ENCODE data around the gene CHSY3.

The CHSY3 gene

DNA sequence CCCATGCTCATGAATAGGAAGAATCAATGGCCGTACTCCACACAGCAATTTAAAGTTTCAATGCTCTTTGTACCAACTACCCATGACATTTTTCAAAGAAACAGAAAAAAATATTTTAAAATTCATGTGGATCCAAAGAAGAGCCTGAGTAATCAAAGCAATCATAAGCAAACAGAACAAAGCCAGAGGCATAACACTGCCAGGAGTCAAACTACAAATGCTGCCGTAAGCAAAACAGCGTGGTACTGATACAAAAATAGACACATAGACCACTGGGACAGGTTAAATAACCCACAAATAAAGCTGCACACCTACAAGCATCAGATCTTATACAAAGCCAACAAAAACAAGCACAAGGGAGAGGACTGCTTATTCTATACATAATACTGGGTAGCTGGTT lies 107.7 kb downstream of the CHSY3 start:
- H3K27me3 ChIP-seq (ENCODE audit: control insufficient read depth in 3 of 3, insufficient read depth in 3 of 3, low read depth in 1 of 3, low read length in 3 of 3) = no peaks in the 10 kb centered on the region
- peaks cover 0 to 3% of the 10 kb centered on the region in 2 donors for H3K9me3 ChIP-seq (replicated peaks in 1 of 2; ENCODE audit: control insufficient read depth in 2 of 2, insufficient read depth in 1 of 2, low read depth in 1 of 2, low read length in 2 of 2)
- H3K14ac ChIP-seq (ENCODE audit: low read length) = no peak overlapping the region
- no peak overlapping the region for H2BK12ac ChIP-seq (ENCODE audit: low read length)
- no peak overlapping the region for H2AK5ac ChIP-seq (ENCODE audit: low read depth, low read length)
- no peak overlapping the region for H3K4ac ChIP-seq (ENCODE audit: low read length)
- no peak overlapping the region for H2BK15ac ChIP-seq (ENCODE audit: low read length)
- no CpG with 5 or more reads among the region's 3 CpGs for WGBS, 2 donors (ENCODE audit: extremely low coverage in 2 of 2, insufficient read length in 2 of 2, insufficient replicate concordance in 1 of 2)
- H2BK5ac ChIP-seq (ENCODE audit: low read length) = no peak overlapping the region
- H3K4me2 ChIP-seq (ENCODE audit: insufficient read depth, low read length, poor library complexity, severe bottlenecking) = no peak overlapping the region
- no peak overlapping the region for H3K27ac ChIP-seq (replicated peaks; ENCODE audit: low read length)
- no peak overlapping the region for H4K91ac ChIP-seq (ENCODE audit: low read depth, low read length, poor library complexity)
- no peaks in the 10 kb centered on the region for H3K4me1 ChIP-seq (ENCODE audit: control insufficient read depth in 2 of 2, insufficient read depth in 1 of 2, low read depth in 1 of 2, low read length in 2 of 2)
- H2AFZ ChIP-seq (ENCODE audit: low read length) = no peak overlapping the region
- no peak overlapping the region for H4K8ac ChIP-seq (ENCODE audit: low read depth, low read length)
- no peak overlapping the region for H3K18ac ChIP-seq (ENCODE audit: low read length)
- H3K36me3 ChIP-seq (replicated peaks in 1 of 2; ENCODE audit: control insufficient read depth in 2 of 2, insufficient read depth in 2 of 2, low read length in 2 of 2) = no peaks in the 10 kb centered on the region
- no peak for DNase-seq (ENCODE audit: low spot score)
- no peak overlapping the region for H3K23ac ChIP-seq (ENCODE audit: low read depth, low read length, poor library complexity)
- no peak overlapping the region for H3K4me3 ChIP-seq (ENCODE audit: low read length in 2 of 2)
- H2BK120ac ChIP-seq (ENCODE audit: low read depth, low read length) = no peak overlapping the region
- no peak overlapping the region for H3K9ac ChIP-seq (ENCODE audit: low read depth, low read length, poor library complexity)
- no peaks in the 10 kb centered on the region for H3K79me1 ChIP-seq (ENCODE audit: low read depth, low read length)

DNA sequence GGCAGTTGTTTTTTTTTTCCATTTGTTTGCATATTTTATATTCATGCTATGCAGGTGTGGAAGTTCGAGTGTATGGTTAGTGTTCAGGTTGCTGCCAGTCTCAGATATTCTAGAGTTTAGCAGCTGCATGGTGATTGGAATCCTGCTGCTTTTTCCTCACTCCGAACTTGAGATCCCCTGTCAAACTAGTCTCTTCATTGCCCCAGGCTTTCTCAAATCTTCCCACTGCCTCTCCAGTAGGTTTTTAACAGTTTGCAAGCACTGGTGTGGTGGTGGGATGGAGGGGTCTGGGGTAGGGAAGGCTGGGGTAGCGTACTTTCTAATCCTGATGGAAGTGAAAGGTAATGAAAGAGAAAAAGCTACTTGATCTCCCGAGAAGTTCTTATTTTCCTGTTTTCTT lies 112.9 kb downstream of the CHSY3 start:
- no CpG with 5 or more reads among the region's 4 CpGs for WGBS, 2 donors (ENCODE audit: extremely low coverage in 2 of 2, insufficient read length in 2 of 2, insufficient replicate concordance in 1 of 2)
- Histone ChIP-seq H3K18ac (ENCODE audit: low read length) (no peak overlapping the region), H2BK120ac (ENCODE audit: low read depth, low read length) (no peak overlapping the region), H4K91ac (ENCODE audit: low read depth, low read length, poor library complexity) (no peak overlapping the region), H4K8ac (ENCODE audit: low read depth, low read length) (no peak overlapping the region), H2AK5ac (ENCODE audit: low read depth, low read length) (no peak overlapping the region), H2BK5ac (ENCODE audit: low read length) (no peak overlapping the region), H2BK15ac (ENCODE audit: low read length) (no peak overlapping the region), H2BK12ac (ENCODE audit: low read length) (no peak overlapping the region), H3K23ac (ENCODE audit: low read depth, low read length, poor library complexity) (no peak overlapping the region), H3K9ac (ENCODE audit: low read depth, low read length, poor library complexity) (no peak overlapping the region), H3K14ac (ENCODE audit: low read length) (no peak overlapping the region), H3K79me1 (ENCODE audit: low read depth, low read length) (no peaks in the 10 kb centered on the region), H3K4me2 (ENCODE audit: insufficient read depth, low read length, poor library complexity, severe bottlenecking) (no peak overlapping the region), H2AFZ (ENCODE audit: low read length) (peak overlapping the region; percentile 45), H3K27me3 (ENCODE audit: control insufficient read depth in 3 of 3, insufficient read depth in 3 of 3, low read depth in 1 of 3, low read length in 3 of 3) (no peaks in the 10 kb centered on the region), H3K4ac (ENCODE audit: low read length) (no peak overlapping the region), H3K9me3 (replicated peaks in 1 of 2; ENCODE audit: control insufficient read depth in 2 of 2, insufficient read depth in 1 of 2, low read depth in 1 of 2, low read length in 2 of 2) (peaks cover 0 to 3% of the 10 kb centered on the region in 2 donors), H3K27ac (replicated peaks; ENCODE audit: low read length) (no peak overlapping the region), H3K36me3 (replicated peaks in 1 of 2; ENCODE audit: control insufficient read depth in 2 of 2, insufficient read depth in 2 of 2, low read length in 2 of 2) (no peaks in the 10 kb centered on the region), H3K4me3 (ENCODE audit: low read length in 2 of 2) (no peak overlapping the region), H3K4me1 (ENCODE audit: control insufficient read depth in 2 of 2, insufficient read depth in 1 of 2, low read depth in 1 of 2, low read length in 2 of 2) (peaks cover 0 to 3% of the 10 kb centered on the region in 2 donors)
- DNase-seq (ENCODE audit: low spot score) = no peak

GRCh38 chr5:130018641-130019040 lies 114.4 kb downstream of the CHSY3 start:
- Histone ChIP-seq H3K18ac (ENCODE audit: low read length) (no peak overlapping the region), H3K27ac (replicated peaks; ENCODE audit: low read length) (no peak overlapping the region), H2AK5ac (ENCODE audit: low read depth, low read length) (no peak overlapping the region), H3K9ac (ENCODE audit: low read depth, low read length, poor library complexity) (no peak overlapping the region), H3K4me3 (ENCODE audit: low read length in 2 of 2) (no peak overlapping the region), H3K27me3 (ENCODE audit: control insufficient read depth in 3 of 3, insufficient read depth in 3 of 3, low read depth in 1 of 3, low read length in 3 of 3) (no peaks in the 10 kb centered on the region), H2BK5ac (ENCODE audit: low read length) (no peak overlapping the region), H2BK15ac (ENCODE audit: low read length) (no peak overlapping the region), H3K4me1 (ENCODE audit: control insufficient read depth in 2 of 2, insufficient read depth in 1 of 2, low read depth in 1 of 2, low read length in 2 of 2) (peaks cover 0 to 3% of the 10 kb centered on the region in 2 donors), H3K14ac (ENCODE audit: low read length) (no peak overlapping the region), H3K23ac (ENCODE audit: low read depth, low read length, poor library complexity) (no peak overlapping the region), H3K36me3 (replicated peaks in 1 of 2; ENCODE audit: control insufficient read depth in 2 of 2, insufficient read depth in 2 of 2, low read length in 2 of 2) (no peaks in the 10 kb centered on the region), H3K79me1 (ENCODE audit: low read depth, low read length) (no peaks in the 10 kb centered on the region), H3K9me3 (replicated peaks in 1 of 2; ENCODE audit: control insufficient read depth in 2 of 2, insufficient read depth in 1 of 2, low read depth in 1 of 2, low read length in 2 of 2) (no peaks in the 10 kb centered on the region), H3K4me2 (ENCODE audit: insufficient read depth, low read length, poor library complexity, severe bottlenecking) (no peak overlapping the region), H3K4ac (ENCODE audit: low read length) (no peak overlapping the region), H4K8ac (ENCODE audit: low read depth, low read length) (no peak overlapping the region), H2AFZ (ENCODE audit: low read length) (no peak overlapping the region), H4K91ac (ENCODE audit: low read depth, low read length, poor library complexity) (no peak overlapping the region), H2BK120ac (ENCODE audit: low read depth, low read length) (no peak overlapping the region), H2BK12ac (ENCODE audit: low read length) (no peak overlapping the region)
- no CpG with 5 or more reads among the region's 8 CpGs for WGBS, 2 donors (ENCODE audit: extremely low coverage in 2 of 2, insufficient read length in 2 of 2, insufficient replicate concordance in 1 of 2)
- no peak for DNase-seq (ENCODE audit: low spot score)

DNA sequence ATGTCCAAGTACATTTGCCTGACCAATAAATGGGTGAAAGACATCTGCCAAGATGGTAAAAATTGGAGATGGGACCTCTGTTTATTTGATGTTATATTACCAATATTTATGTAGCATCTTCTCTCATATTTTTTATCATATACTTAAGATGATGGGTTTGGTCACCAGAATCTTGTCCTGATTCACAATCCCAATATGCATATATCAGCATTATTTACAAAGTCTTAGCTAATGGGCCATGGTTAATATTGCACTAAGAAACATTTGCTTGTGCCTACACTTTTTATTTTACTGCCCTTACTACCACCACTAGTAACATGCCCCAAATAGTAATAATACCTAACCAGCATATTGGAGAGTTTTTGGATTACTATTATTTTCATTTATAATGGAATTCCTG lies 116.7 kb downstream of the CHSY3 start:
- no peak overlapping the region for H3K14ac ChIP-seq (ENCODE audit: low read length)
- H3K27me3 ChIP-seq (ENCODE audit: control insufficient read depth in 3 of 3, insufficient read depth in 3 of 3, low read depth in 1 of 3, low read length in 3 of 3) = no peaks in the 10 kb centered on the region
- H2BK12ac ChIP-seq (ENCODE audit: low read length) = no peak overlapping the region
- H2BK15ac ChIP-seq (ENCODE audit: low read length) = no peak overlapping the region
- no peak for DNase-seq (ENCODE audit: low spot score)
- H2BK120ac ChIP-seq (ENCODE audit: low read depth, low read length) = no peak overlapping the region
- H3K4ac ChIP-seq (ENCODE audit: low read length) = no peak overlapping the region
- H3K4me2 ChIP-seq (ENCODE audit: insufficient read depth, low read length, poor library complexity, severe bottlenecking) = no peak overlapping the region
- H2AK5ac ChIP-seq (ENCODE audit: low read depth, low read length) = no peak overlapping the region
- no peaks in the 10 kb centered on the region for H3K36me3 ChIP-seq (replicated peaks in 1 of 2; ENCODE audit: control insufficient read depth in 2 of 2, insufficient read depth in 2 of 2, low read length in 2 of 2)
- no peak overlapping the region for H4K91ac ChIP-seq (ENCODE audit: low read depth, low read length, poor library complexity)
- H3K9ac ChIP-seq (ENCODE audit: low read depth, low read length, poor library complexity) = no peak overlapping the region
- H3K9me3 ChIP-seq (replicated peaks in 1 of 2; ENCODE audit: control insufficient read depth in 2 of 2, insufficient read depth in 1 of 2, low read depth in 1 of 2, low read length in 2 of 2) = no peaks in the 10 kb centered on the region
- no peak overlapping the region for H3K27ac ChIP-seq (replicated peaks; ENCODE audit: low read length)
- no peak overlapping the region for H3K23ac ChIP-seq (ENCODE audit: low read depth, low read length, poor library complexity)
- peaks cover 0 to 3% of the 10 kb centered on the region in 2 donors for H3K4me1 ChIP-seq (ENCODE audit: control insufficient read depth in 2 of 2, insufficient read depth in 1 of 2, low read depth in 1 of 2, low read length in 2 of 2)
- H3K4me3 ChIP-seq (ENCODE audit: low read length in 2 of 2) = no peak overlapping the region
- H3K79me1 ChIP-seq (ENCODE audit: low read depth, low read length) = no peaks in the 10 kb centered on the region
- no peak overlapping the region for H2BK5ac ChIP-seq (ENCODE audit: low read length)
- H3K18ac ChIP-seq (ENCODE audit: low read length) = no peak overlapping the region
- H2AFZ ChIP-seq (ENCODE audit: low read length) = no peak overlapping the region
- H4K8ac ChIP-seq (ENCODE audit: low read depth, low read length) = no peak overlapping the region

All from neuronal stem cell (in vitro differentiated cells).